HG03095 (cell line): ENCODE results near the gene TINAGL1.
"Not testable (repeated sequence)": the region's sequence is repeated elsewhere in the genome, so short reads cannot be mapped to it uniquely, and the experiment has no call there.

Experiments
- ATAC-seq: cut with Tn5 transposase; IDR thresholded peaks from one replicate; pipeline ENCODE4 v1.9.1; 2021; ENCODE audit warnings: moderate library complexity; ENCODE audit not compliant: unreplicated experiment

The TINAGL1 gene

DNA sequence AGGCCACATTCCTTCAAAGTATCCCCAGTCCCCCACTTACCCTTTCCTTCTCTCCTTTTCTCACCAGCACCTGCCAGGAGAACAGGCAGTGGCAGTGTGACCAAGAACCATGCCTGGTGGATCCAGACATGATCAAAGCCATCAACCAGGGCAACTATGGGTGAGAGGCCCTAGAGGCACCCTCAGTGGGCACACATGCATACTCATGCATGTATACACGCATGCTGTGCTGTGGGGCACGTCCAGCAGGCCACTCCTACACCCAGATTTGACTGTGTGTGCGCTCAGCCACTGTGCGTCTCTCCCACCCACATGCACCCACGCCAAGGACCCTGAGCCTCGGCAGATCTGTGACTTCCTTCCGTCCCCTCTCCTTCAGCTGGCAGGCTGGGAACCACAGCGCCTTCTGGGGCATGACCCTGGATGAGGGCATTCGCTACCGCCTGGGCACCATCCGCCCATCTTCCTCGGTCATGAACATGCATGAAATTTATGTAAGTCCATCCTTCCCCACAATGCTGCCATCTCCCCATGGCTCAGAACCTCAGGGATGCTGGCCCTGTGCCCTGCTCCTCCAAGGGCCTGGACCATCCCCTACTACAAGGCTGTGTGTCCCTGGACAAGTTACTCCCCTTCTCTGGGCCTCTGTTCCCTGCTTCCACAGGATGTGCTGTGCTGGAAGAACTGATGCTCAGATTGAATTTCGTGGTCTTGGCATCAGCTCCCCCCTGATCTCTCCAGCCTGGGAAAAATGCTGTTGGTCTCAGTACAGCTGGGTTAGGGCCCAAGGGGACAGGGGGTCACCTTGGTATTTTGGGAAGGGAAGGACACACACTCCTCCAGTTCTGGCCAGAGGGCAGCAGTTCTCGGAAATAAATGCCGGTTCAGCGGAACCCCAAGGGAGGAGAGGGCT, 7.0 kb downstream of the TINAGL1 start:
- no peak for ATAC-seq

- no peak for ATAC-seq
These were observed 7.9 kb downstream of the TINAGL1 start for GRCh38 chr1:31583995-31584868.

GRCh38 chr1:31584869-31585735, 8.8 kb downstream of the TINAGL1 start:
- no peak for ATAC-seq

GRCh38 chr1:31585736-31586365, 9.5 kb downstream of the TINAGL1 start:
- ATAC-seq: no peak

DNA sequence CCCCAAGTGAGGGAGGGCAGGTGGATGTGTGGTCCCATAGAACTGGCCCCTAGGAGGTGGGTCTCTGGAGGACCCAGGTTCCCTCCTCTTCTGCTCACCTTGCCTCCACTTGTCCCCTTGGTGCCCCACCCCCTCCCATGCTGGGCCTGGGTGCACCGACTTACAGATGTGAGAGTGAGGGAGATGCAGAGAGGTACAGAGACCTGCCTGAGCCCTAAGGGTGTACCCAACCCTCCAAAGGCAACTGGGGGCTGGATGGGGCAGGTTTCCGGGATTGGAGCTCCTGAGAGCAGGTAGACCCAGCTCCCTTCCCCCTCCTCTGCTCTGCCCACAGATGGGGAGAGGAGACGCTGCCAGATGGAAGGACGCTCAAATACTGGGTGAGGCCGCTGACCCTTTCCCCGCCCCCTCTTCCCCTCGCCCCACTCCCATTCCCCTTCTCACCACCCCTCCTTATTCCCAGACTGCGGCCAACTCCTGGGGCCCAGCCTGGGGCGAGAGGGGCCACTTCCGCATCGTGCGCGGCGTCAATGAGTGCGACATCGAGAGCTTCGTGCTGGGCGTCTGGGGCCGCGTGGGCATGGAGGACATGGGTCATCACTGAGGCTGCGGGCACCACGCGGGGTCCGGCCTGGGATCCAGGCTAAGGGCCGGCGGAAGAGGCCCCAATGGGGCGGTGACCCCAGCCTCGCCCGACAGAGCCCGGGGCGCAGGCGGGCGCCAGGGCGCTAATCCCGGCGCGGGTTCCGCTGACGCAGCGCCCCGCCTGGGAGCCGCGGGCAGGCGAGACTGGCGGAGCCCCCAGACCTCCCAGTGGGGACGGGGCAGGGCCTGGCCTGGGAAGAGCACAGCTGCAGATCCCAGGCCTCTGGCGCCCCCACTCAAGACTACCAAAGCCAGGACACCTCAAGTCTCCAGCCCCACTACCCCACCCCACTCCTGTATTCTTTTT, 10.3 kb downstream of the TINAGL1 start:
- no peak for ATAC-seq

GRCh38 chr1:31587328-31587699, 11.0 kb downstream of the TINAGL1 start:
- not testable (repeated sequence) for ATAC-seq

- ATAC-seq: no peak
These were observed 11.6 kb downstream of the TINAGL1 start for GRCh38 chr1:31587720-31588423.

- no peak for ATAC-seq
These were observed 12.6 kb downstream of the TINAGL1 start for GRCh38 chr1:31588751-31589515.

DNA sequence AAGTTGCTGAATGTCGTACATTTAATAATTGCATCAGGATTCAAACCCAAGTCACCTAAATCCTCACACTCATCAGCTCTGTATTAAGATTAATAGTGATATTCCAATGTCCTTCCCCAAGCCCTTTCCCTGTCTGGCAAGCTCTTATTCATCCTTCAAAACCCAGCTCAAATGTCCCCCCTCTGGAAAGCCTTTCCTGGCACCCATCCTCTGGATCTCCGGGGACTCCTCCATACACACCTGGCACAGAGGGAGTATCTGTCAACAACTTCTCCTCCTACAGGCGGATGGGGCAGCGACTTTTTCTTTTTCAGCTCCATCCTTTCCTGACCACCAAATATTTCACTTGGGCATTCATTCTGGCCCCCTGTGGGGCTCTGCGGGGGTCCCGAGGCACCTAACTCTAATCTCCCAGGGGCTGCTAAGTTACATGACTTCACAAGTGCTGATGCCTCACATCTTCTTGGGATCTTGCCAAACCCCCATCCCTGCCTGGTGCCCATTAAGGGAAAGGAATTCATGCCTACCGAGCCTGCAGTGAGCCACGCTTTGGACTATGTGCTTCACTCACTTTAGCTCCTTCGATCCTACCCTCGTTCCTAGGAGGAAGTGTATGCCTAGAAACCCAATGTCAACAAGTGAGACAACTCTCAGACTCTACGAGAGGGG, 15.2 kb downstream of the TINAGL1 start:
- no peak for ATAC-seq

GRCh38 chr1:31592132-31592531, 15.8 kb downstream of the TINAGL1 start:
- no peak for ATAC-seq

GRCh38 chr1:31593136-31593665, 16.9 kb downstream of the TINAGL1 start:
- ATAC-seq: no peak

- ATAC-seq: no peak
These were observed 17.7 kb downstream of the TINAGL1 start for GRCh38 chr1:31593770-31594632.

- no peak for ATAC-seq
These were observed 19.8 kb downstream of the TINAGL1 start for GRCh38 chr1:31595836-31596736.

DNA sequence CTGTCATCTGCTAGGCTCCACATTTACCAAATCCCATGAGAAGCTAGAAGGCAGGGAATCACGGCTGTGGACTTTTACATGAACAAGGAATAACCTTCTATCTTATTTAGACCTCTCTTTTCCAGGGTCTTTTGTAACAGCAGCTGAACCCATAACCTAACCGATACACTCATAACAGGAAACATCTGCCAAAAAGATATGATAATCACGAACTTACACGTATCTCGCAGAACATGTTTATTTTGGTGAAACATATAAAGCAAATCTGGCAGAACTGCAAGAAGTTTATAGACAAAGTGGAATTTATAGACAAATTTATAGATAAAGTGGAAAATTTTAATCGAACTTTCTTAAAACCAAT, 20.4 kb downstream of the TINAGL1 start:
- ATAC-seq: no peak

GRCh38 chr1:31598980-31599379, 22.7 kb downstream of the TINAGL1 start:
- no peak for ATAC-seq
